ENCODE measurements around the gene MS4A7. TPM values are rescaled to one million over a fixed set of nuclear protein-coding genes. Genes with fewer than 3 reads are reported as not detected.

Gene MS4A7
- total RNA-seq (2022; extraction: Qiagen RNA extraction; ENCODE audit: low read depth), result not detected in 5 replicates

DNA sequence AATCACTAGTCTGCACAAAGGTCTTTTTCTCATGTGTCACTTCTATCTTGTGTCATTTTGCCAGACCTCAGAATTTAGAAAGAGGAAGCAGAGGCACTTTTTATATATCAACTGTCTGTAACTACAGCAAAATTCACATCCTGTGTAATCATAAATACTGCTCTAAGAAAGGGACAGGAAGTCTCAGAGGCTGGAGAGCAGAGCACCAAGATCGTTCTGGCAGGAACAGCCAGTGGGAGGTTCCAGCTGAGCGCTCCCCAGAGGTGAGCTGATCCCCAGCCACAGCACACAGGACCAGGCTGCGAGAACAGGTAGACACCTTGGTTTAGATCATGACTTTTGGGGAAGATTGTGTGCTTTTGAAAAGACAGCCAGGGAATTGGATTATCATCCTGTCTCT, at the start of gene MS4A7:
Gene MS4A7, plus strand, starts transcription at position 179 of the 400 bp plus-strand sequence. CDS start 4,610 bp downstream, outside the sequence.

DNA sequence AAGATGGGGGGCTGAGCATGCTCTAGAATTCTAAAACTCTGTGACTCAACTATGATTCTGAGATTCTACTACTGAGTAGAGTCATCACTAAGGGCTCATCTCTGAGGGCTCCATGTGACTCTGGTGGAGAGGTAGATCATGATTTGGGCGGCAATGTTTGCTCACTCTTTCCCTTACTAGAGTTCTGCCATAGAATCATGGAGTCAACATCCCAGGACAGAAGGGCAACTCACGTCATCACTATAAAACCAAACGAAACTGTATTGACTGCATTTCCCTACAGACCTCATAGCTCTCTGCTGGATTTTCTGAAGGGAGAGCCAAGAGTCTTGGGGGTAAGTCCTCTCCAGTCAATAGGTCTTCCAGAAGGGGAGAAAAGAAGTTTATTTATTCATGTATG, 18.1 kb downstream of the MS4A7 start, which contains the start of gene MS4A14:
Gene MS4A14, plus strand, starts transcription at position 78 of the 400 bp plus-strand sequence. Its CDS starts 120 bp downstream, at position 198.

GRCh38 chr11:60429272-60429671, 50.9 kb downstream of the MS4A7 start, which contains the start of gene MS4A5:
Gene MS4A5 (plus strand): TSS chr11:60429572. CDS start chr11:60429675, 103 bp downstream.

Other genes starting within 250 kb of the MS4A7 start
- not detected in 5 replicates for gene MS4A6A, start 195.4 kb upstream of the MS4A7 start, total RNA-seq (2022; extraction: Qiagen RNA extraction; ENCODE audit: low read depth)
- not detected in 5 replicates for gene MS4A4E, start 135.4 kb upstream of the MS4A7 start, total RNA-seq (2022; extraction: Qiagen RNA extraction; ENCODE audit: low read depth)
- not detected in 5 replicates for gene MS4A4A, start 97.9 kb upstream of the MS4A7 start, total RNA-seq (2022; extraction: Qiagen RNA extraction; ENCODE audit: low read depth)
- not detected in 5 replicates for gene MS4A6E, start 51.3 kb upstream of the MS4A7 start, total RNA-seq (2022; extraction: Qiagen RNA extraction; ENCODE audit: low read depth)
- gene MS4A14, start 17.9 kb downstream of the MS4A7 start, total RNA-seq (2022; extraction: Qiagen RNA extraction; ENCODE audit: low read depth), result not detected in 5 replicates
- gene MS4A5, start 51.0 kb downstream of the MS4A7 start, total RNA-seq (2022; extraction: Qiagen RNA extraction; ENCODE audit: low read depth), result not detected in 5 replicates
- gene MS4A1, start 77.3 kb downstream of the MS4A7 start, total RNA-seq (2022; extraction: Qiagen RNA extraction; ENCODE audit: low read depth), result not detected in 5 replicates
- gene MS4A12, start 114.2 kb downstream of the MS4A7 start, total RNA-seq (2022; extraction: Qiagen RNA extraction; ENCODE audit: low read depth), result not detected in 5 replicates
- not detected in 5 replicates for gene MS4A13, start 136.9 kb downstream of the MS4A7 start, total RNA-seq (2022; extraction: Qiagen RNA extraction; ENCODE audit: low read depth)

Measured in A549 treated with GW870086 at 1 μM for 4 hours (cell line).